H1 (cell line): ENCODE data around the gene ZPR1. TPM values are rescaled to one million over a fixed set of nuclear protein-coding genes. Genes with fewer than 3 reads are reported as not detected.
A peak's percentile ranks its signal among the peaks of the same experiment; 100 is the strongest.

Source experiments
- ASH2L ChIP-seq: fragments of 200-600, 300-600 bp; sonication (generic); IDR thresholded peaks from one replicate; pipeline ENCODE4 v1.7.1; 2017; ENCODE audit warnings: low read length
- BRCA1 ChIP-seq: IDR thresholded peaks from 2 replicates; pipeline ENCODE4 v1.6.1; 2012; ENCODE audit warnings: low read depth, low read length, improper control_type of control experiment
- CEBPB ChIP-seq: IDR thresholded peaks from 2 replicates; pipeline ENCODE4 v1.6.1; 2012; ENCODE audit warnings: low read depth, low read length
- CHD1 ChIP-seq: IDR thresholded peaks from 2 replicates; pipeline ENCODE4 v1.6.1; 2012; ENCODE audit warnings: low read depth, low read length, improper control_type of control experiment
- GTF2F1 ChIP-seq: IDR thresholded peaks from 2 replicates; pipeline ENCODE4 v1.6.1; 2012; ENCODE audit warnings: low read depth, low read length, improper control_type of control experiment, borderline replicate concordance
- HDAC6 ChIP-seq: IDR thresholded peaks from one replicate; pipeline ENCODE4 v1.7.1; 2012; ENCODE audit warnings: low read depth, mild to moderate bottlenecking, inconsistent platforms, low read length, moderate library complexity
- NANOG ChIP-seq: IDR thresholded peaks from 2 replicates; pipeline ENCODE4 v1.6.1; 2011; ENCODE audit warnings: low read length, low read depth, mild to moderate bottlenecking, inconsistent platforms; ENCODE audit not compliant: insufficient read depth, poor library complexity, severe bottlenecking
- SAP30 ChIP-seq: fragments of 300-600 bp; sonication (generic); IDR thresholded peaks from 2 replicates; pipeline ENCODE4 v1.7.1; 2012; ENCODE audit warnings: low read length, moderate library complexity, mild to moderate bottlenecking, inconsistent platforms; ENCODE audit not compliant: insufficient read depth, insufficient replicate concordance
- SIN3A ChIP-seq, 2 experiments: IDR thresholded peaks in 1 of 2; conservative IDR thresholded peaks in 1 of 2; 2 replicates each; pipeline ENCODE4 v1.6.1; 2011 to 2012; ENCODE audit warnings: low read length in 2 of 2, improper control_type of control experiment in 1 of 2, low read depth in 1 of 2, mild to moderate bottlenecking in 1 of 2
- SIX5 ChIP-seq: IDR thresholded peaks from 2 replicates; pipeline ENCODE4 v1.6.1; 2011; ENCODE audit warnings: mild to moderate bottlenecking, low read depth, low read length
- SP2 ChIP-seq: IDR thresholded peaks from 2 replicates; pipeline ENCODE4 v1.6.1; 2012; ENCODE audit warnings: mild to moderate bottlenecking, low read length, inconsistent platforms
- TAF1 ChIP-seq: IDR thresholded peaks from 2 replicates; pipeline ENCODE4 v1.6.1; 2011; ENCODE audit warnings: mild to moderate bottlenecking, low read depth, low read length
- TAF7 ChIP-seq: optimal IDR thresholded peaks from 2 replicates; pipeline ENCODE3; 2011; ENCODE audit warnings: low read depth, mild to moderate bottlenecking, inconsistent platforms, low read length, moderate library complexity, borderline replicate concordance
- ZNF274 ChIP-seq: IDR thresholded peaks from 2 replicates; pipeline ENCODE4 v1.7.0; 2012; ENCODE audit warnings: low read length, borderline replicate concordance; ENCODE audit errors: extremely low read depth
- polyA plus RNA-seq, 7 experiments: library from polyadenylated mRNA; depleted of rRNA in 3 of 7; stranded (reverse) in 5 of 7; unstranded in 2 of 7; fragments of >200 nt in 5 of 7; fragments of 200-250 nt in 2 of 7; gene quantifications; 1 replicate in 5 of 7; 2 replicates in 1 of 7; 4 replicates in 1 of 7; pipeline versions ENCODE4 v1.2.1 to v1.2.3, GENCODE V29; 2011 to 2013; ENCODE audit warnings: missing spikeins in 2 of 7, mixed read lengths in 2 of 7
- total RNA-seq: library from RNA; stranded (reverse); fragmentation: NEBNext Ultra II Directional; extraction: Animal tissue kit (Norgen Biotek cat#: 25700); gene quantifications from 2 replicates; pipeline ENCODE4 v1.2.1, GENCODE V29; 2021
- TF ChIP-seq, protein P1 (sequence below), 3 experiments: IDR thresholded peaks; 1 replicate in 2 of 3; 2 replicates in 1 of 3; pipeline versions ENCODE4 v1.5.1 to v1.6.1; 2011; ENCODE audit warnings: low read length in 3 of 3, mild to moderate bottlenecking in 3 of 3, inconsistent platforms in 2 of 3, low read depth in 1 of 3, moderate library complexity in 1 of 3; ENCODE audit not compliant: insufficient read depth in 1 of 3; ENCODE audit errors: control extremely low read depth in 1 of 3
- TF ChIP-seq, protein P2 (sequence below): IDR thresholded peaks from 2 replicates; pipeline ENCODE4 v1.6.1; 2011; ENCODE audit warnings: low read depth, mild to moderate bottlenecking, low read length; ENCODE audit not compliant: insufficient read depth

Gene ZPR1
- total and polyA plus RNA-seq, 2 of the 8 experiments (the other 6 are each of a cell fraction or from before 2014, with no cell fraction given): 36.7 to 70.5 TPM

DNA sequence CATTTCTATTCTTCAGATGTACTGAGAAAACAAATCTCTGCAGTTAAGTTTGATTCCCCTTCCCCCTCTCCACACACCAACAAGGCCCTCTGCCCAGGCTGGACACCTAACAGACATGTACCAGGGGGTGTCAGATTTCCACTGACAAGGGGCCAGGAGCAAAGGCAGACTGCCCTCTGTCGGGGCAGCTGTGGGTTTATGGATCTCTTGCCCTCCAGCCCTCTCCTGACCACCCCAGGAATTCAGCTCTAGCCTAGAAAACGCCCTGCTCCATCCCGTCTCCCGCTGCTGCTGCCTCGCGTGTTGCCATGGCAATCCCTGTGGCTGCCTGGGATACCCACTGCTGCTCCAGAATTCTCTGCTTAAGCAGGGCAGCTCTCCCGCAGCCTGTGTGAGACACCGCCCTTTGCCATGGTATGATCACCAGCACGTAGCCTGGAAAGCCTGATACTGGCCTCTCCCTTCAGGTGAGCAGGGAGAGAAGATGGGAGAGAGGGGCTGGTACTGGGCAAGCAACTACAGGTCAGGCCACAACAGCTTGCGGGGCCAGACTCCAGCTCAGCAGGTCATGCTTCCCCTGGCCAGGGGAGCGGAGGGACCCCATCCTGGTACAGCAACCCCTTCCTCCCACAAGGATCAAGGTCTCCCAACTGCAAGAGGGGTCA, 56.6 kb downstream of the ZPR1 start (continued):
- TF ChIP-seq SP2: no peak
- peak; percentile 15 for TF ChIP-seq ASH2L
- TF ChIP-seq CHD1: no peak
- no peak for TF ChIP-seq TAF7
- TF ChIP-seq TAF1: no peak
- TF ChIP-seq CEBPB: no peak
- no peak for TF ChIP-seq BRCA1
- TF ChIP-seq SAP30: no peak
- TF ChIP-seq SIX5: no peak
- no peak for TF ChIP-seq HDAC6
- no peak for TF ChIP-seq GTF2F1
- no peak for TF ChIP-seq NANOG
- TF ChIP-seq, protein P1, sequence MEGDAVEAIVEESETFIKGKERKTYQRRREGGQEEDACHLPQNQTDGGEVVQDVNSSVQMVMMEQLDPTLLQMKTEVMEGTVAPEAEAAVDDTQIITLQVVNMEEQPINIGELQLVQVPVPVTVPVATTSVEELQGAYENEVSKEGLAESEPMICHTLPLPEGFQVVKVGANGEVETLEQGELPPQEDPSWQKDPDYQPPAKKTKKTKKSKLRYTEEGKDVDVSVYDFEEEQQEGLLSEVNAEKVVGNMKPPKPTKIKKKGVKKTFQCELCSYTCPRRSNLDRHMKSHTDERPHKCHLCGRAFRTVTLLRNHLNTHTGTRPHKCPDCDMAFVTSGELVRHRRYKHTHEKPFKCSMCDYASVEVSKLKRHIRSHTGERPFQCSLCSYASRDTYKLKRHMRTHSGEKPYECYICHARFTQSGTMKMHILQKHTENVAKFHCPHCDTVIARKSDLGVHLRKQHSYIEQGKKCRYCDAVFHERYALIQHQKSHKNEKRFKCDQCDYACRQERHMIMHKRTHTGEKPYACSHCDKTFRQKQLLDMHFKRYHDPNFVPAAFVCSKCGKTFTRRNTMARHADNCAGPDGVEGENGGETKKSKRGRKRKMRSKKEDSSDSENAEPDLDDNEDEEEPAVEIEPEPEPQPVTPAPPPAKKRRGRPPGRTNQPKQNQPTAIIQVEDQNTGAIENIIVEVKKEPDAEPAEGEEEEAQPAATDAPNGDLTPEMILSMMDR (IDR thresholded peaks at IDR 0.05; ENCODE audit: control extremely low read depth in 1 of 3, insufficient read depth in 1 of 3, low read depth in 1 of 3, low read length in 3 of 3): peak; percentile 28 to 58 (median 52); a peak in 3 of 4 replicates
- TF ChIP-seq, protein P2, sequence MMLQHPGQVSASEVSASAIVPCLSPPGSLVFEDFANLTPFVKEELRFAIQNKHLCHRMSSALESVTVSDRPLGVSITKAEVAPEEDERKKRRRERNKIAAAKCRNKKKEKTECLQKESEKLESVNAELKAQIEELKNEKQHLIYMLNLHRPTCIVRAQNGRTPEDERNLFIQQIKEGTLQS: no peak
- 0 out of 4 replicates have a peak, but pooled peaks of 1 of the 2 experiments have one; percentile 68 for TF ChIP-seq SIN3A (conservative IDR thresholded peaks at IDR 0.05 in 1 of 2, IDR thresholded peaks at IDR 0.05 in 1 of 2; ENCODE audit: low read depth in 1 of 2, low read length in 2 of 2)
- TF ChIP-seq ZNF274: no peak
